HG03520 (cell line): ENCODE data around the gene TRAPPC5.
"Not testable (repeated sequence)": the region's sequence is repeated elsewhere in the genome, so short reads cannot be mapped to it uniquely, and the experiment has no call there.

Experiments
- ATAC-seq: cut with Tn5 transposase; IDR thresholded peaks from one replicate; pipeline ENCODE4 v1.9.1; 2021; ENCODE audit warnings: mild to moderate bottlenecking, moderate library complexity; ENCODE audit not compliant: unreplicated experiment

Gene TRAPPC5

DNA sequence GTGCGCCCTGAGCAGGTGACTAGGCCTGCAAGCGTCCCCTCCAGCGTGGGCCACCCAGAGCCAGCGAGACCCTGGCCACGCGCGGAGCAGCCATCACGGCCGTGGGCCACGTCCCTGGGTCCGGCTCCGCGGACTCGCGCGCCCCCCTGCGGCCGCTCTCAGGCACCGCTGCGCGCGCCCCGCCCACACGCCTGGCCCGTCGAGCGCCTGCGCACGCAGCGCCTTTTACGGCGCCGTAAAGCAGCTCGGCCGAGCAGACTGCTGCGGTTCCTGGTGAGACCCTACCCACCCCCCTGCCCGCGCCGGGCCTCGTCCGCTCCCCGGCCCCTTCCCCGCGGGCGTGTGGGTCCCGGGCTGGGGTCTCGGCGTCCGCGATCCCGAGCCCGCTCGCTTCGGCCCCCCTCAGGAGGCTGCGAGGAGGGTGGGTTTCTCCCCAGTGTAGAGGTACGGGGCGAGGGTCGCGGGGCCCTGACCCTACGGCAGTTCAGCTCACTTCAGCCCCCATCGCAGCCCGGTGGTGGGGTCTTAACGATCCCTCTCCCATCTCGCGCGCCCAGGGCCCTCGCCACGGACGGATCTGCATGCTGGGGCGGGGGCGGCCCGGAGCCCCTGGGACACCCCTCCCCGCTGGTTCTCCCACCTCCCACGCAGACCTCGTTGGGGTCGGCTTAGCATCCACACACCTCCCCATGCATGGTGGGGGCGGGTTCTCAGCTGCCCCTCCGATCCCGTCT, at the start of gene TRAPPC5:
Gene TRAPPC5 (plus strand): TSS at position 228 of the 734 bp plus-strand sequence. CDS start 1,421 bp downstream, outside the sequence.
- peak; percentile 44 for ATAC-seq

DNA sequence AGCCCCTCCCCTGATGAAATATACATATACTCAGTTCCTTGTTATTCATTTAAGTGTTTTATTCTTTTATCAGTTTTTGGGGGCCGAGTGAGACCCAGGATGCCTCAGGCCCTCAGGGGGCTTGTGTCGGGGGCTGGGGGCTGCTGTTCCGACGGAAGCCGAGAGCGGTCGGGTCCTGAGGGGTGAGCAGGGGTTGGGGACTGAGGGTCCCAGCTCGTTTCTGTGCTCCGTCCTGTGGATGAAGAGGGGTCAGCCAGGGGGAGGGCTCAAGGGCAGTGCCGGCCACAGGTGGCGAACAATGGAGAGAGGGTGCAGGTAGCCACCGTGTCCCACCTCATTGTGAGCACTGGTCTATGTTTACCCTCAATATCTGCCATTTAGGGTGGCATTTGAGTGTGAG, 49.1 kb upstream of the TRAPPC5 start:
- no peak for ATAC-seq

DNA sequence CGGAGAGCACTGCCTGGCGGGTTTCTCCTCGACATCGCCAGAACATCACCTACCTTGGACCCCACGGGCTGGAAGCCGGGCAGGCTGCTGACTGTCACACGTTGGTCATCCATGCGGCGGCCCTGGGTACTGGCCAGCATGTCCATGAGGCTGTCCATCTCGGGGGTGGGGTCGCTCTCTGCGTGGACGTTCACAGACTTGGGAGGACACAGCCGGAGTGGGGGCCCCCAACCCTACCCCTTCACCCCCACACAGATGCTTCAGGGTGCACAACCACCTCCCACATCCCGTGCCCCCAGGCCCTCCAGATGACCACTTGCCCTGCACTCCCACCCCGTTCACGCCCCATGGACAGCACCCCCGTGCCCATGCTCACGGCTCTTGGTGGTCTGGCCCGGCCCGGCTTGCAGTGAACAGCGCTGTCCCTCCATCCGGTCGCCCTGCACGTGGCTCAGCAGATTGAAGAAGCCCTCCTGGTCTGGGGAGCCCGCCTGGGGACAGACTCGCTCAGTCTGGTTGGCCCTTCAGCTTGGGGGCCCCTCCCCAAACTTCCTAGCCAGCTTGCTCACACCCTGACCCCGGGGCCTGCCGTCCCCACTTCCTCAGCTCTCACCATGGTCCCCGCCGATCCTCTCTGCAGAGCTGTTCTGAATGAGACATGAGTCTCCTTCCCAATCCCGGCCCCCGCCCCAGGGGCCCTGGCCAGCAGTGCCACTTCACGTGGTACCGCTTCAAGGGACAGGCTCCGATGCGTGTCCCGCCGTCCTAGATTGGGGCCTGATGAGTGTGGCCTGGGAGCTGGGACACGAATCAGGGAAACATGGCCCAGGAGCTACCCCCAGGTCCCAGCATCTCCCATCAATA, 48.1 kb upstream of the TRAPPC5 start:
- ATAC-seq: no peak

DNA sequence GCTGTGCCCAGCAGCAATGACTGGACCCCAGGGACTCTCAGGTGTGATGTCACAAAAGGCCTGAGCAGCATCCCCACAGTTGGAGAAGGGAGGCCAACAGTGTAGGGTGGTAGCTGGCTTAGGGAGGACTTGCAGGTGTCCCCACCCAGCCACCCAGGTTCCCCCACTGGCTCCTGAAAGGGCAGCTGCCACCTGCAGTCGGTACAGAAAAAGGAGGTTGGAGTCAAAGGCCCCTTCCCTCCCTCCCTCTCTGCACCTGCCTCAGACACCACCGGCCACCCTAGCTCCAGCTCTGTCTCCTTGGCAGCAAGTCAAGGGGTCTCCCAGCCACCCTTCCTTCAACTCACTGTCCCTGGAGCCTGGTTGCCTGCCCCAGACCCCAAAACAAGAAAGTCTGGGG, 46.9 kb upstream of the TRAPPC5 start, which contains the start of gene PCP2:
Gene PCP2 (minus strand): TSS at position 22 of the 400 bp plus-strand sequence. CDS start 262 bp downstream, outside the sequence.
- no peak for ATAC-seq

DNA sequence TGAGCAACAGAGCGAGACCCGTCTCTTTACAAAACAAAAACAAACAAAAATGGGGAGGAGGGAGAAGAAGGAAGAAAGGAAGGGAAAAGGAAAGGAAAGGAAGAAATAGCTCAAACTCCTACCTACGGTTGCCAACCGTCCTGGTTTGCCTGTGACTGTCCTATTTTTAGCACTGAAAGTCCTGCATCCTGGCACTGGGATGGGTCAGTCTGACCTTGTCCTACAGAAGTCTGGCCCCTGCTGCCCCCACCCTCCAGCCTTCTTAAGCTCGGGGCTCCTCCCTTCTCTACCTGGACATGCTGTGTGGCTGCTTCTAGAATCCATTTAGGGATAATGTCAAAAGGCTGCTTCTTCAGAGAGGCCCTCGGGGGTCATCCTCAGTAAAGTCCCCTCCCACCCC, 45.0 kb upstream of the TRAPPC5 start:
- ATAC-seq: no peak

DNA sequence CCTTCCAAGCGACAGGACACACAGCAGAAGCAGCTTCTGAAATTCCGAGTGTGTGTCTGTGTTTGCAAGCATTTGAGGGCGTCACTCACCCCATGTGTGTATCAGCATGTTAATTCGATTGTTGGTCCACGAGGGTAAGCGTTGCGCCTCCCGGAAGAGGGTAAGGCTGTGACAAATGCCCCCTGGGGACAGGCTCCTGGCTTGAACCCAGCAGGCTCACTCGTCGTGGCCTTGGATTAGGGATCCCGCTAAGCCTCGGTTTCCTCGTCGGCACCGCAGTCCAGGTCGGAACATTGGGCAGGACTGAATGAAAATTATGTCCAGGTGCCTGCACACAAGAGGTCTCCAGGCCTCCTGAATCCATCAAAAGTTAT, 44.3 kb upstream of the TRAPPC5 start:
- ATAC-seq: no peak

DNA sequence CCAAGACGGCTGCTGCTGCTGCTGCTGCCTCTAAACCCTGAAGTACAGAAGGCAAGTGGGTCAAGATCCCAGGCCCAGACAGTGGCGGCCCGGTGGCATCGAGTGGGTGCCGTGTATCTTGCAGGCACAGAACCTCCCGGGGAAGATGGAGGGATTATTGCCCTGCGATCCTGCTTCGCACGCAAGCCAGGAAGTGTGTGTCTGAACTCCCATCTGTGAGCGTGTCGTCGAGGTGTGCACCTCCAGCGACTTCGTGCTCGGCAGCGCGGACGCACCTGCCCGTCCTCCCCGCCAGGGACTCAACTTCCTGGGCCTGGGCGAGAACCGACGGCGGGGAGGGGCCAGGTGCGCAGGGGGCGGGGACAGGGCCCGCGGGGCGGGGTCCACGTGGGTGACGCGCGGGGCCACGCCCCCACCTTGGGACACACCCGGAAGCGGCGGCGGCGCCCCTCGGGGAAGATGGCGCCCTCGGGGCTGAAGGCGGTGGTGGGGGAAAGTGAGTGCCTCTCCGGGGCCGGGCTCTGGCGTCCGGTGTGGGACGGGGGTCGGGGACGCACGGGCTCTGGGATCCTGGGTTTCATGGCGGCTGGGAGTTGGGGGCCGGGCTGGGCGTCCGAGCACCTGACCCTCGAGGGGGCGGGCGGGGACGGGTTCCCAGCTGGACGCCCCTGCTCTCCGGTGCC, 43.8 kb upstream of the TRAPPC5 start, which contains the start of gene STXBP2:
Gene STXBP2 (plus strand): TSS at position 420 of the 683 bp plus-strand sequence. CDS start 40 bp downstream, at position 460.
- peak; percentile 59 for ATAC-seq

DNA sequence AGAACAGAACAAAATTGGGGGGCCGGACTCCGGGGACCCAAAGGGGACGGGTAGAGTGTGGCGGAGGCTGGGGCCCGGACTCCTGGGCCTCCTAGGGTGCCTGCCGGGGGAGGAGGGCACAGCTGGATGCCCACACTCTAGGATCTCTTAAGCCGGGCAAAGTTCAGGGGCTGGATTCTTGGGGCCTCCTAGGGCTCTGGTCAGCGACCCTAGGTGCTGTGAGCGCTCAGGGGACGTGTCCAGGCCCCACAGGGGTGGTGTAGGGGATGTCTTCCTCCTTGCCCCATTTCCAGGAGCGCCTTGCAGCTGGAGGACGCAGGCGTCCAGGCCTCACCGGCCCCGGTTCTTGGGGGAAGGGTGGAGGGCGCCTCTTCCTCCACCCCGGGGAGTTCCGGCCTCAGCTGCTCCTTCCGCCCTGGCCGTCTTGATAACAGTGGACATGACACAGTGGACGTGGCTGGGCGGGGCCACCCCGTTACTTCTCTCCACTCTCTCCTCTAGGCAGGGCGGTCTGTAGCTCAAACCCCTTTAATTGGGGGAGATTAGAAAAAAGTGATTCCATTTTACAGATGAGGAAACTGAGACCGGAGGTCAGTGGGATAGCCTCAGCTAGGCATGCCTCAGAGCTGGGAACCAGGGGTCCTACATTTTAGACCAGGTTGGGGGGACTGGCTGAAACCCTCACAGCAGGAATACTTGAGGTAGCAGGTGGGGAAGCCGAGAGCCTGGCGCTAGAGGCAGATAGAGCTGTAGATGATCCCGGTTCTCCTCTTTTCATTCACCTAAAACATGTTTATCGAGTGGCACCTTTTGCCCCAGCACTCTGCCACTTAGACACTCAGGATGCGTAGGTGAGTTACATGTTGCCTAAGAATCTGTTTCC, 43.0 kb upstream of the TRAPPC5 start:
- peak; percentile 15 for ATAC-seq

DNA sequence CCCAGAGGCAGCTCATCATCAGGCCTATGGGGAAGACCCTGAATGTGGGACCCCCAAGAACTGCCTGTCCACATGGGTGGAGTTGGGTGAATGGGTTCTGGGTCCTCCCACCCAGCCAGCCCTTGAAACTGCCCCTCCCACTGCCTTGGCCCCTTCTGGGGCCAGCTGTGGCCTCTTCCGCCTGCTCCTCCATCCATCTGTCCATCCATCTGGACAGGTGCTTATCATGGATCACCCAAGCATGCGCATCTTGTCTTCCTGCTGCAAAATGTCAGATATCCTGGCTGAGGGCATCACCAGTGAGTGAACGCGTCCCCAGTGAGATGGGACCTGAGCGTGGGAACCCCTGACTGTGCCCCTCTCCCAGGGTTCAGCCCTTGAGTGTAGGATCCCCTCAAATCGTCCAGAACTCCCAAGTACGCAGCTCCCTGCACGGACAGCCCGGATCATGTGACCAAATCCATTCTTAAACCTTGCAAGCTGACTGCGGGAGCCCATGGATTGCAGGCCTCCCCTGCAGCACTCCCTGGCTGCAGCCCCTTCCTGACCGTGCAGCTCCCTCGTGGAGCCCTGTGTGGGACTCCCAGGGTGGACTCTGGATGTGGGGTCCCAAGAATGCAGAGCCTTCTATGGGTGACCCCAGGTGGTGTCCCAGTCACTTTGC, 41.7 kb upstream of the TRAPPC5 start:
- ATAC-seq: no peak

DNA sequence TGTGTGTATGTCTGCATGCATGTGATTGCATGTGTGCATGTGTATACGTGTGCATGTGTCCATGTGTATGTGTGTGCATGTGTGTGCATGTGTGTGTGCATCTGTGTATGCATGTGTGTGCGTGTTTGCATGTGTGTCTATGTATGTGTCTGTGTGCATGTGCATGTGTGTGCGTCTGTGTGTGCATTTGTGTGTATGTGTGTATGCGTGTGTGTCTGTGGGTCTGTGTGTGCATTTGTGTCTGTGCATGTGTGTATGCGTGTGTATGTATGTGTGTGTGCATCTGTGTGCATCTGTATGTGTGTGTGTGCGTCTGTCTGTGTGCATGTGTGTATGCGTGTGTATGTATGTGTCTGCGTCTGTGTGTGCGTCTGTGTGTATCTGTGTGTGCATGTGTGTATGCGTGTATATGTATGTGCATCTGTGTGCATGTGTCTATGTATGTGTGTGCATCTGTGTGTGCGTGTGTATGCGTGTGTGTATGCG, 40.7 kb upstream of the TRAPPC5 start:
- no peak for ATAC-seq

DNA sequence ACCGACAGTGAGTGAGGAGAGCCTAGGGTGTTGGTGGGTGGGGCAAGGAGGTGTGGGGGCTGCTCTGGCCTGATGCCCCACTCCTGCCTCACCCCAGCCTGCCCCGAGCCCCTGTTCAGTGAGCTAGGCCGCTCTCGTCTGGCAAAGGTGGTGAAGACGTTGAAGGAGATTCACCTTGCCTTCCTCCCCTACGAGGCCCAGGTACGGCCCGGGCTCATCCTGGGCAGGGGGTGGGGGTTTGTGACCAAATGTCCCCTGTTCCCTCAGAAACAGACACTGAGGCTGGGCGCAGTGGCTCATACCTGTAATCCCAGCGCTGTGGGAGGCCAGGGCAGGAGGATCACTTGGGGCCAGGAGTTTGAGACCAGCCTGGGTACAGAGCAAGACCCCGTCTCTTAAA, 39.8 kb upstream of the TRAPPC5 start:
- no peak for ATAC-seq

DNA sequence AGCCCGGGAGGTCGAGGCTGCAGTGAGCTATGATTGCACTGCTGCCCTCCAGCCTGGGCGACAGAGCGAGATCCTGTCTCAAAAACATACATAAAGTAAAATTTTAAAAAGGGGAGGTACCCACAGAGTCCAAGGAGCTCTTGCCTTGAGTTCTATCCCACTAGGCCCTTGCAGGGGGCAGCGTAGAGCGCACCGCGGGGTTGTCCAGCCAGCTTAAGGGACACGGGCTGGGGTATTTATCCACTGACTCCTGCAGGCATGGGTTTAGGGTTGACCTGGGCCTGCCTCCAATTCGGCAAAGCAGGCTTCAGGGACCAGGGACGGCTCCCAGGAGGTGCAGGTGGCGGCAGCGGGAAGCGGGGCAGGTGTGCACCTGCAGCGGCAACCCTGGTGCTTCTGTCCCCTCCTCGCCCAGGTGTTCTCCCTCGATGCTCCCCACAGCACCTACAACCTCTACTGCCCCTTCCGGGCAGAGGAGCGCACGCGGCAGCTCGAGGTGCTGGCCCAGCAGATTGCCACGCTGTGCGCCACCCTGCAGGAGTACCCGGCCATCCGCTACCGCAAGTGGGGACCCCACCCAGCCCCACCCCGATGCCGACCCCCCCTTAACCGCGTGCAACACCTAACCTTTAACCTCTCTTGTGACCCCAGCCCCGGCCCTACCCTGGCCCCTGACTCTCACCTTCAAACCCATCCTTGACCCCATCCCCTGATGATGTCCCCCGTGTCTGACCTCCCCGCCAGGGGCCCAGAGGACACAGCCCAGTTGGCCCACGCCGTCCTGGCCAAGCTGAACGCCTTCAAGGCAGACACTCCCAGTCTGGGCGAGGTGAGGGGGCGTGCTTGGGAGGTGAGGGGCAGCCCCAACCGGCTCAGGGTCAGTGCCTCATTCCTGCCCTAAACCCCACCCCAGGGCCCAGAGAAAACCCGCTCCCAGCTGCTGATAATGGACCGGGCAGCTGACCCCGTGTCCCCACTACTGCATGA, 39.0 kb upstream of the TRAPPC5 start:
- no peak for ATAC-seq

DNA sequence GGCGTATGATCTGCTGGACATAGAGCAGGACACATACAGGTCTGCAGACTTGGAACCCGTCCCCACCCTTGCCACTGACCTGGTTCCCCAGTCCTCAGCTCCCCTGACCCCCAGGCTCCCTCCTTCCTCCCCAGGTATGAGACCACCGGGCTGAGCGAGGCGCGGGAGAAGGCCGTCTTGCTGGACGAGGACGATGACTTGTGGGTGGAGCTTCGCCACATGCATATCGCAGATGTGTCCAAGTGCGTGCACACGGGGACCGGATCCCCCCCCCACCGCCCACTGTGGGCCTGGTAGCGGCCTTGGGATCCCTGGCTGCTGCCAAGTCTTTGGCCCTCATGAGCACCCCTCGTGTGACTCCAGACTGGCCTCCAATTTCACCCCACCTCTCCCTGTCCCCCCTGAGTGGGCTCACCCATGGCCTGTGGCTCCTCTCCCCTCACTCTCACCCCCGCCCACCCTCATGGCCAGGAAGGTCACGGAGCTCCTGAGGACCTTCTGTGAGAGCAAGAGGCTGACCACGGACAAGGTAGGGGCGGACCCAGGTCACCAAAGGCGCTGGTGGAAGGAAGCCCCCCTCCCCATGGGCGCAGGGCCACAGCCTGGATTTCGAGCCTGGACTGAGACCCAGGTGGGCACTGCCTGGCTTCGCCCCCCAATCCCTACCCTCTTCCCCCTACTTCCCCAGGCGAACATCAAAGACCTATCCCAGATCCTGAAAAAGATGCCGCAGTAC, 38.2 kb upstream of the TRAPPC5 start:
- no peak for ATAC-seq

DNA sequence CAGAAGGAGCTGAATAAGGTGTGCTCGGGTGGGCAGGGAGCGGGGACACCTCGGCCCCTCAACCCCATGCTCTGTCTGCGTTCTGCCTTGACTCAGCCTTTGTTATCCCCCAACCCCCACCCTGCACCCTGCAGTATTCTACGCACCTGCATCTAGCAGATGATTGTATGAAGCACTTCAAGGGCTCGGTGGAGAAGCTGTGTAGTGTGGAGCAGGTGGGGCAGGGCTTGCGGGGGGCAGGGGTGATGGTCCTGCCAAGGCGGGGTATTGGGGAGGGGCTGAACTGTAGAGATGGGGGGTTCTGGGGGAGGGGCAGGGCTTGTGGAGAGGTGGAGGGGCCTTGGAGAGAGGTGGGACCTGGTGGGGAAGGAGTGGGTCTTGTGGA, 37.6 kb upstream of the TRAPPC5 start:
- ATAC-seq: no peak

DNA sequence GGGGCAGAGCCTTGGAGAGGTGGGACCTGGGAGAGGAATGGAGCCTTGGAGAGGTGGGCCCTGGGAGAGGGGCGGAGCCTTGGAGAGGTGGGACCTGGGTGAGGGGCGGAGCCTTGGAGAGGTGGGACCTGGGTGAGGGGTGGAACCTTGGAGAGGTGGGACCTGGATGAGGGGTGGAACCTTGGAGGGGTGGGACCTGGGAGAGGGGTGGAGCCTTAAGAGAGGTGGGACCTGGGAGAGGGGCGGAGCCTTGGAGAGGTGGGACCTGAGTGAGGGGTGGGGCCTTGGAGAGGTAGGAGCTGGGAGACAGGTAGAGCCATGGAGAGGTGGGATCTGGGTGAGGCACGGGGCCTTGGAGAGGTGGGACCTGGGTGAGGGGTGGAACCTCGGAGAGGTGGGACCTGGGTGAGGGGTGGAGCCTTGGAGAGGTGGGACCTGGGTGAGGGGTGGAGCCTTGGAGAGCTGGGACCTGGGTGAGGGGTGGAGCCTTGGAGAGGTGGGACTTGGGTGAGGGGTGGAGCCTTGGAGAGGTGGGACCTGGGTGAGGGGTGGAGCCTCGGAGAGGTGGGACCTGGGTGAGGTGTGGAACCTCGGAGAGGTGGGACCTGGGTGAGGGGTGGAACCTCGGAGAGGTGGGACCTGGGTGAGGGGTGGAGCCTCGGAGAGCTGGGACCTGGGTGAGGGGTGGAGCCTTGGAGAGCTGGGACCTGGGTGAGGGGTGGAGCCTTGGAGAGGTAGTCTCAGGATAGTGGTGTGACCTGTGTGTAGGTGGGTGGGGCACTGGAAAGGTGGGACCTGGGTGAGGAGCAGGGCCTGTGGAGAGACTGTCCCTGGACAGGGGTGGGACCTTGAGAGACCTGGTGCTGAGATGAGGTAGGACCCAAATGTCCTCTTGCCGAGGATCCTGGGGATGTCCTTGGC, 36.7 kb upstream of the TRAPPC5 start:
- not testable (repeated sequence) for ATAC-seq

DNA sequence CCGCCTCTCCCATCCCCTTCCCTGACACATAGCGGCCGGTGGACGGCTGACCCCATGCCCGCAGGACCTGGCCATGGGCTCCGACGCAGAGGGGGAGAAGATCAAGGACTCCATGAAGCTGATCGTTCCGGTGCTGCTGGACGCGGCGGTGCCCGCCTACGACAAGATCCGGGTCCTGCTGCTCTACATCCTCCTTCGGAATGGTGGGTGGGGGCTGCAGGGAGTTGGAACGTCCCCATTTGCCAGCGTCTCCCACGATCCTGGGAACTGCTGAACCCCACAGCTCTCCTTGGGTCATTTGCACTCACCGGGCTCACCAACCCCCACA, 36.1 kb upstream of the TRAPPC5 start:
- no peak for ATAC-seq

DNA sequence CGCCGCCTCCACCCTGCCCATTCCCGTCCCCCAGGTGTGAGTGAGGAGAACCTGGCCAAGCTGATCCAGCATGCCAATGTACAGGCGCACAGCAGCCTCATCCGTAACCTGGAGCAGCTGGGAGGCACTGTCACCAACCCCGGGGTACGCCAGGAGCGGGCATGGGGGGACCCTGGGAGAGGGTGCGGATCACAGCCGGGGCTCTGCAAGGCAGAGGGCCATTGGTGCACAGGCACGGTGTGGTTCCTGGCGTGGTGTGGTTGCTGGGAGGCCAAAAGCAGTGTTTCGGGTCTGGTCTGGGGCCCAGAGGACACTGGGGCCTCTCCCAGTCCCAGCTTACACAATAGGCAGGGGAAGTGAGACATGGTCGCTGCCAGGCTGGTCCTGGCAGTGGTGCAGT, 35.5 kb upstream of the TRAPPC5 start:
- ATAC-seq: no peak
